CD4-positive, alpha-beta T cell treated with Interleukin-17A for 1 hour (primary cell): ENCODE results near the gene OTUD3.
"Not testable (repeated sequence)": the region's sequence is repeated elsewhere in the genome, so short reads cannot be mapped to it uniquely, and the experiment has no call there.

Experiments used
- DNase-seq: peaks from one replicate; pipeline ENCODE4 v3.0.0-alpha.2; 2020

OTUD3 gene

DNA sequence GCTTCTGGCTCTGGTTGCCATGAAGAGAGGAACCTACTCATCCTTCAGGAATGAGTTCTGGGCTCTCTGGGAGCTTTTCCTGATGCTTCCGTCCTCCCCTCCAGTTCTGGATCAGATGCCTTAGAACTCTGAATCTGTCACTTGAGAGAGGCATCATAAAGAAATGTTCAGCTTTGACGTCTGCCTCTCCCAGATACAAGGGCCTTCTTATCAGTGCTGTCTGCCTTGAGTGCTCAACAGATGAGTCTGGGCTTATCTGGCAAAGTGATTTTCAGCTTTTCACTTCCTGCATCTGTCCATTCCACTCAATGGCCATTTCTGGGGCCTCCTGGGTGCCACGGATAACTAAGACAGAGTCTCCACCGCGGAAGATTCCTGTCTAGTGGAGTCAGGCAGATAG lies 12.3 kb upstream of the OTUD3 start:
- no peak for DNase-seq

- no peak for DNase-seq
Observed at GRCh38 chr1:19872190-19872589, 10.0 kb upstream of the OTUD3 start.

DNA sequence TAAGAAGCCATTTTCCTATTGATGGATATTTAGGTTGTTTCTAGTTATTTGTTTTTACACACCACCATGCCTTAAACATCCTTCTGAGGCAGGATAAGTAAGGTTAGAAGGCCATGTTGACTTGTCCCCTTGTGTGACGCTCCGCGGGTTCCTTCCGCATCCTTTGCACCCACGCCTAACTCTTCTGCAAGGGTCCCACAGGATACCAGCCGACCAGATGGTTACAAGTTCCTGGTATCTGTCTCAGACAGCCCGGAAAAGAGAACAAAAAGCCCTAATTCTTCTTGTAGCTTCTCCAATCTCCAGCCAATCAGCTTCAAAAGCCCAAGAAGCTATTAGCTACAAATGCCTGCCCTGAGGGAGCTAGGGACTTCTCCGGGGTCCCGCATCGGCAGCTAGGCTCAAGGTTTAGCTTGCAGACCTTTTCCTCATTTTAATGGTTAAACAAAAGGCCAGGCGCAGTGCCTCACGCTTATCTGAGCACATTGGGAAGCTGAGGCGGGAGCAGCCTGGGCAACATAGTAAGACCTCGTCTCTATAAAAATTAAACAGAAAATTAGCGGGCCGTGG lies 4.9 kb upstream of the OTUD3 start:
- DNase-seq = no peak

DNA sequence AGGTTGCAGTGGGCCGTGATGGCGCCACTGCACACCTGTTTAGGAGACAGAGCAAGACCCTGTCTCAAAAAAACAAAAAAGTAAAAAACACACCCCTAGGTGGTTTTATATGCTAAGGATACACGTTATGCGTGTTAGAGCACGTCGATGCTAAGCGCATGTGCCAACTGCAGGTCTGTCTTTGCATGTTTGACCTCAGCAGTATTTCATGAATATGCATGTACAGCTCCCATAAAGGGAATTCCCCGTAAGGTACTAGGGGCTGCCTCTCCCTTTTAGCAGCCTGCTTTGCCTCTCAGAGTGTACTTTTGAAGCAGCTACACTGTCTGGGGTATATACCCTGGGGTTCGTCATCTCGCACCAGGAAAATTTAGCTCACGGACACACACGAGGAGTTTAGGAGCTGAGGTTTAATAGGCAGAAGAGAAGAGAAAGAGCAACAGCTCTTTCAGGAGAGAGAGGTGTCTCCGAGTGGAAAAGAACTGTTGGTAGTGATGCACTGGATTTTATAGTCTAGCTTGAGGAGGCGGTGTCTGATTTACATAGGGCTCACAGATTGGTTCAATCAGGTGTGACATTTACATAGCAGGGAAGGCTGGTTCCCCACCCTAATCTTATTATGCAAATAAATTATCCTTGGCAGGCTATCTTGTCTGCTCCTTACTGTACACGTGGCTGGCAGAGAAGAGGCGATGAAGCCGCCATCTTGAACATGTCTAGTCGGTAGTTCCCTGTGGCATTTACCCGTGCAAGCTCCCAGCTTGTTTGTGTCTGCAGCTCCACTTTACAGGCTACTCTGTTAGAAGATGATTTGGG lies 4.2 kb upstream of the OTUD3 start:
- no peak for DNase-seq

GRCh38 chr1:19878637-19878985 lies 3.6 kb upstream of the OTUD3 start:
- DNase-seq = no peak

DNA sequence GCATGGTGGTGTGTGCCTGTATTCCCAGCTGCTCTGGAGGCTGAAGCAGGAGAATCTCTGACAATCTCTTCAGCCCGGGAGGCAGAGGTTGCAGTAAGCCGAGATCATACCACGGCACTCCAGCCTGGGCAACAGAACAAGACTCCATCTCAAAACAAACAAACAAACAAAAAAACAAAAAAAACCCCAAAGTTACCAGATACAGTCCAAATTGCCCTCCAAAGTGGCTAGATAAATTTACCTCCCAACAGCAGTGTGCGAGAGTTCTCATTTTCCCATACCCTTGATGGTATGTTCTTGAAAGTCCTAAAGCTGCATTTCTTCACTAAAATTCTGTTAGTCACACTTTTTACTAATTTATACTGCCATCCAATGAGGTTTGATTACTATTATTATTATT lies 3.0 kb upstream of the OTUD3 start:
- no peak for DNase-seq

GRCh38 chr1:19879661-19880060 lies 2.5 kb upstream of the OTUD3 start:
- DNase-seq = no peak

DNA sequence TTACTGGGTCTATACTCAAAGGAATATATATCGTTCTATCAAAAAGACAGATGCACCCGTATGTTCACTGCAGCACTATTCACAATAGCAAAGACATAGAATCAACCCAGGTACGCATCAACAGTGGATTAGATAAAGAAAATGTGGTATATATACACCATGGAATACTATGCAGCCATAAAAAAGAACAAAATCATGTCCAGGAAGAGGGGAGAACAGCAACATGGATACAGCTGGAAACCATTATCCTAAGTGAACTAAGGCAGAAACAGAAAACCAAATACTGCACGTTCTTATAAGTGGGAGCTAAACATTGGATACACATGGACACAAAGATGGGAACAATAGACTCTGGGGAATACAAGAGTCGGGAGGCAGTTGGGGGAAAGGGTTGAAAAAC lies 1.4 kb upstream of the OTUD3 start:
- not testable (repeated sequence) for DNase-seq

DNA sequence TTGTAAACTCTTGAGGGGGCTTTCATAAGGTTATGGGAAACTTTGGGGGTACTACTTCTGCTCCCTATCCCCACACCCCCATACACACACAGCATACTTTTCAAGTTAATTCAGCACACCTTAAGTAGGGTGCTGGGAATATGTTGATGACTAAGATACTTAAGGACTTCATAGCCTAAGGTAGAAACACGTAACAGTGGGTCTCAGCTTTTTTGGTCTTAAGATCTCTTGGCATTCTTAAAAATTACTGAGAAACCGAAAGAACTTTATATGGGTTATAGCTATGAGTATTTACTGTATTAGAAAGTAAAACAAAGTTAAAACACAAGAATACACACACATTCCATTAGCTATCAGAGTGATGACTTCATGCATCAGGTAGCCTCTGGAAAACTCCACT lies 2.1 kb downstream of the OTUD3 start:
- no peak for DNase-seq

DNA sequence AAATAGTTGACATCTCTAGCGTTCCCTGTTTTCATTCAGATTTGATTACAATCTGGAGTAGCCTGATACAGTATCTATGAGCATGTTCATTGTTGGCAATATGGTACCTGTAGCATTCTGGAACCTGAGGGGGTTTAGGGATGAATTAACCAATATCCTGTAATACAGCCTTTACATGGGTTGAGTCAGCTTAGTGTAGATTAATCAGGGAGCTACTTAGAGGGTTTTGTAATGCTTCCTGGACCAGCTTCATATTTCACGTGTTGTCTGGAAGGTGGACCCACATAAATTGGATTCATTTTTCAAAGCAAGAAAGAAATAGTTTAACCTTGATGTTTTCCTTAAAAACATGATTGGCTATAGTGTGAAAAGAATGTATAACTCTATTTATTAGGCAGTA lies 3.6 kb downstream of the OTUD3 start:
- DNase-seq = no peak

- no peak for DNase-seq
Observed at GRCh38 chr1:19888112-19888511, 5.9 kb downstream of the OTUD3 start.

GRCh38 chr1:19889656-19890055 lies 7.5 kb downstream of the OTUD3 start:
- DNase-seq = no peak

DNA sequence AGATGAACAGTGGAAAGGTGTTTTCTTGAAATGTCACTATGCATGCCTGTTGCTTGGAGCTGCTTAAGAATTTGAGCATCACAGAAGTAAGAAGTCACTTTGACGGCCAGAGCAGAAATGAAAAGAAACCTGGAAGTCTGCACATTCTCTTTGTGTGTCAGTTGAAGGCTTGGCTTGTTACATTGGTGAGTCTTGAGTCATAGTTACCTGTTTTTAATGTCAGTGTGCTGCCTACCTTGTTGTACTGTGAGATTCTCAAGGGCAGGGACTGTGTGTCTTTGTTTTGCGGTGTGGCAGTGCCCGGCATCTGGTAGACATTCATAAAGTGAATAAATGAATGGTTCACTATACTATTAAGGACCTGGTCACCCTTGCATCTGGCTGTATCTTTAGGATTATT lies 9.9 kb downstream of the OTUD3 start:
- DNase-seq = no peak

DNA sequence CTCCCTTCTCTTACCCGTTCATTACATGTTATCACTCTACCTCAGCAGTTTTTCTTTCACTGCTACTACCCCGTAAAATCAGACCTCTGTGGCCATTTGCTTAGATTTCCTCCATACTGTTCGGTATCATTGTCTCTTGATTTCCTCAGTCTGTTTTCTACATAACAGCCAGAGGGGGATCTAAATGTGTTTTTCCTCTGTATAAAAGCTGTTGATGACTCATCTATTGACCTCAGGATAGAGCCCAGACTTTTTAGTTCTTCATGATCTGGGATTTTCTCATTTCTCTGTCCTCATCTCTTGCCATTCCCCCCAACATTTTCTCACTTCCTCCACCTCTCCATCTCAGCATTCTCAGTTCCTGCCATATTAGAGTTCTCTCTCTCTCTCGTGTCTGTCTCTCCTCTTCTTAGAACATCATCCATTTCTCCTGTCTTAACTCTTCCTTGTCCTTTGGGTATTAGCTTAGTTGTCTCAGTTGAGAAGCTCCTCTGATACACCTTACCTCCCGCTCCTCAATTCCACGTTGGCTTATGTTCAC lies 10.5 kb downstream of the OTUD3 start:
- DNase-seq = no peak

DNA sequence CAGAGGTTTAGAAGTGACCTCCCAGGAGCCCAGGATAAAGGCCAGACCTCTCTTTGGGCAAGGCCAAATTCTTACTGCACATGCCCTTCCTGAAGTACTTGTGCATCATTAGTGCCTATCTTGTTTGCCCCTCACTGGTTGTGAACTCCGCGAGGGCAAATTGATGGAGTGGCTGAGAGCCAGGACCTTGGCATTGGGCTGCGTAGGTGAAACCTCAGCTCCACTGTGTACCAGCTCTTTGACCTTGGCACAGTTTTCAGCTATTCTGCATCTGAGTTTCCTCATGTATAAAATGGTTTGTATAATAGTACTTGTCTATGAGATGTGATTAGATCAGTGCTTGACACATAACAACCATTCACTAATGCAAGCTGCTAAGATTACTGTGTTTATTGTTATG lies 11.5 kb downstream of the OTUD3 start:
- no peak for DNase-seq

GRCh38 chr1:19894218-19894617 lies 12.0 kb downstream of the OTUD3 start:
- DNase-seq = no peak

- DNase-seq = no peak
Observed at GRCh38 chr1:19901653-19902052, 19.5 kb downstream of the OTUD3 start.

DNA sequence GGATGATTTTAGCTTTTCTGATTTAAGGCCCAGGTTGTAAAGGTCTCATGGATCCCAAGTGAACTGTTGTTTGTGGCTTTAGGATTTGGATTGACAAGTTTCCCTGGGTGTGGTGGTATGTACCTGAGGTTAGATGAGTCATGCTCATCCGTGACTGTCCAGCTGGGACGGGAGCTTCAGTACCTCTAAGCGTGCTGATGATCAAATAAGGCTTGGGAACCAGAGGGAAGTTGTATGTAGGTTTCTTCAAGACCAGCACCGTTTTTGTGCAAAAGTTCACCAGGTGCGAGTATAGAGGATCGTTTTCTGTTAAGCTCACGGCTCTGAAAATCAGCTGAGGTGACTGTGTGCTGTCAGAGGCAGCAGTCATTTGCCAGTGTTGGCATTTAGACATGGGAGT lies 21.4 kb downstream of the OTUD3 start:
- DNase-seq = no peak

GRCh38 chr1:19907456-19907855 lies 25.3 kb downstream of the OTUD3 start:
- no peak for DNase-seq

DNA sequence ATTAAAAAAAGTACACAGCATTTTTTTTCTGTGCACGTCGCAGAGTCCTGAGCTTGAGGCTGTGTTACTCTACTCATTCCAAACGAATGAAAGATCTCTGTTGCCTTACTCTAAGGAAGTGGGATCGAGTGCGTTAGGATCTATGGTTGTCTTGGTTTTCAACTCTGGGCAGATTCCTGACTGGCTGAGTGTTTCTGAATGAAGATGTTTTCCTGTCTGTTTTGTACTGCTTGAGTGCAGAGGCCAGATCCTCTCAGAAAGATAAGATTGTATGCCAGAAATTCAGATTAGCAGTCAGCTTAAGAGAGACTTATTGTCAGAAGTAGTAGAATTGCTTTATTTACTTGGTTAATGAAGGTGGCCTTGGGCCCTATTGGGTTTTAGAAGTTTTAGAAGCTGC lies 27.2 kb downstream of the OTUD3 start:
- DNase-seq = no peak

- DNase-seq = no peak
Observed at GRCh38 chr1:19909971-19910370, 27.8 kb downstream of the OTUD3 start.

GRCh38 chr1:19910650-19911049 lies 28.5 kb downstream of the OTUD3 start:
- DNase-seq = no peak

DNA sequence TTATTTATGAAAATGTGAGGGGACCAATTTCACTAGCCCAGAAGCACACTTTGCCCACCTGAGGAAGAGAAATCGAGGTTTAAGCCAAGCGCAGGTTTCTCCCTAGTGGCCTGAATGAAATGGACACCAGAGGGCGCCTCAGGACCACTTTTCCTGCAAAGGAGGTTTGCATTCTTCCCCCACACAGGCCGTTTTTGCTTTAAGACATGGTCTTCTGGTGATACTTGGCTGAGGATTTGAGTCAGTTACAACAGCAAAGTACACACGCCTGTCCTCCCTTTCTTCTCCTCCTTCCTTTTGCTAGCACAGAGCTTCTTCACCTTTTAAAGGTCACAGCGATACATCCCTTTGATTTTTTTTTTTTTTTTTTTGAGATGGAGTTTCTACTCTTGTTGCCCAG lies 35.9 kb downstream of the OTUD3 start:
- peak; percentile 78 for DNase-seq

GRCh38 chr1:19920132-19920710 lies 38.0 kb downstream of the OTUD3 start:
- no peak for DNase-seq
